Adrenal gland (tissue), 5 donors: ENCODE results near the gene IPO9.
"Not testable (repeated sequence)": the region's sequence is repeated elsewhere in the genome, so short reads cannot be mapped to it uniquely, and the experiment has no call there.

ENCODE experiments used
- POLR2A ChIP-seq, 2 donors: fragments of 450-650 bp; IDR thresholded peaks; one replicate each; pipeline ENCODE4 v1.6.1; 2017; ENCODE audit warnings: antibody characterized with exemption in 2 of 2, mild to moderate bottlenecking in 2 of 2, moderate library complexity in 1 of 2
- TF ChIP-seq, protein P1 (sequence below), 6 experiments: fragments of 450-650 bp in 4 of 6; fragments of 200-600 bp in 2 of 6; sonication (generic) in 1 of 6; IDR thresholded peaks; 1 replicate in 5 of 6; 2 replicates in 1 of 6; pipeline versions ENCODE4 v1.5.1 to v1.8.0; 2016 to 2021; ENCODE audit warnings: antibody characterized with exemption in 6 of 6, mild to moderate bottlenecking in 2 of 6, moderate library complexity in 1 of 6
- donor health status: DM: no; HTN: no; CAD: no.

DNA sequence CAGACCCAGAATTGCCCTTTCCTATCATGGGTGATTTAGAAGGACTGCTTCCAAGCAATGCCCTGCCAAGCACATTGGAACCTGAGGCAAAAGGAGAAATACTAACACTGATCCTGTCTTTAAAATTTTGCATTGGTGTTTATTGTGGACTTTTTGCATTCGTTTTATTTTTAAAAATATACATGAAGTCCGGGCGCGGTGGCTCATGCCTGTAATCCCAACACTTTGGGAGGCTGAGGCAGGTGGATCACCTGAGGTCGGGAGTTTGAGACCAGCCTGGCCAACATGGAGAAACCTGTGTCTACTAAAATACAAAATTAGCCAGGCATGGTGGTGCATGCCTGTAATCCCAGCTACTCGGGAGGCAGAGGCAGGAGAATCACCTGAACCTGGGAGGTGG, 72.1 kb downstream of the IPO9 start:
- TF ChIP-seq, protein P1, sequence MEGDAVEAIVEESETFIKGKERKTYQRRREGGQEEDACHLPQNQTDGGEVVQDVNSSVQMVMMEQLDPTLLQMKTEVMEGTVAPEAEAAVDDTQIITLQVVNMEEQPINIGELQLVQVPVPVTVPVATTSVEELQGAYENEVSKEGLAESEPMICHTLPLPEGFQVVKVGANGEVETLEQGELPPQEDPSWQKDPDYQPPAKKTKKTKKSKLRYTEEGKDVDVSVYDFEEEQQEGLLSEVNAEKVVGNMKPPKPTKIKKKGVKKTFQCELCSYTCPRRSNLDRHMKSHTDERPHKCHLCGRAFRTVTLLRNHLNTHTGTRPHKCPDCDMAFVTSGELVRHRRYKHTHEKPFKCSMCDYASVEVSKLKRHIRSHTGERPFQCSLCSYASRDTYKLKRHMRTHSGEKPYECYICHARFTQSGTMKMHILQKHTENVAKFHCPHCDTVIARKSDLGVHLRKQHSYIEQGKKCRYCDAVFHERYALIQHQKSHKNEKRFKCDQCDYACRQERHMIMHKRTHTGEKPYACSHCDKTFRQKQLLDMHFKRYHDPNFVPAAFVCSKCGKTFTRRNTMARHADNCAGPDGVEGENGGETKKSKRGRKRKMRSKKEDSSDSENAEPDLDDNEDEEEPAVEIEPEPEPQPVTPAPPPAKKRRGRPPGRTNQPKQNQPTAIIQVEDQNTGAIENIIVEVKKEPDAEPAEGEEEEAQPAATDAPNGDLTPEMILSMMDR (IDR thresholded peaks at IDR 0.05), result not testable (repeated sequence)
- TF ChIP-seq POLR2A (IDR thresholded peaks at IDR 0.05), result not testable (repeated sequence)
